HL-60/S4 treated with retinoic acid at 250 ng/mL for 4 days and 3 days (cell line): ENCODE measurements around the gene SNTG2.

Experiments used
- in situ Hi-C: fragments of 300-500 bp; cut with MboI; formaldehyde crosslinking; loops from 2 replicates; pipeline ENCODE4 v1.7.0; 2022; ENCODE audit warnings: low sequenced_read_pairs

SNTG2 gene

GRCh38 chr2:1306014-1306686 is 355.5 kb downstream of the SNTG2 start:
- in situ Hi-C loops = no loop called here

GRCh38 chr2:1306687-1307516 is 356.3 kb downstream of the SNTG2 start:
- in situ Hi-C loops = no loop called here

- in situ Hi-C loops = no loop called here
These were observed 357.0 kb downstream of the SNTG2 start for GRCh38 chr2:1307670-1308069.

- in situ Hi-C loops = no loop called here
These were observed 358.0 kb downstream of the SNTG2 start for GRCh38 chr2:1308678-1309077.

GRCh38 chr2:1309507-1309906 is 358.9 kb downstream of the SNTG2 start:
- in situ Hi-C loops = no loop called here

GRCh38 chr2:1310202-1310601 is 359.6 kb downstream of the SNTG2 start:
- in situ Hi-C loops = no loop called here

- in situ Hi-C loops = no loop called here
These were observed 360.2 kb downstream of the SNTG2 start for GRCh38 chr2:1310866-1311265.

- in situ Hi-C loops = no loop called here
These were observed 362.7 kb downstream of the SNTG2 start for GRCh38 chr2:1313240-1313924.

- in situ Hi-C loops = no loop called here
These were observed 363.6 kb downstream of the SNTG2 start for GRCh38 chr2:1314254-1314653.

GRCh38 chr2:1318366-1319009 is 367.8 kb downstream of the SNTG2 start:
- in situ Hi-C loops = no loop called here

GRCh38 chr2:1319393-1319792 is 368.7 kb downstream of the SNTG2 start:
- in situ Hi-C loops = no loop called here

- in situ Hi-C loops = no loop called here
These were observed 370.7 kb downstream of the SNTG2 start for GRCh38 chr2:1321321-1321720.

GRCh38 chr2:1324884-1325283 is 374.2 kb downstream of the SNTG2 start:
- in situ Hi-C loops = no loop called here

GRCh38 chr2:1328684-1329083 is 378.0 kb downstream of the SNTG2 start:
- in situ Hi-C loops = no loop called here

- in situ Hi-C loops = no loop called here
These were observed 388.9 kb downstream of the SNTG2 start for GRCh38 chr2:1339388-1340140.

GRCh38 chr2:1340141-1340512 is 389.5 kb downstream of the SNTG2 start:
- in situ Hi-C loops = no loop called here

GRCh38 chr2:1341404-1342120 is 390.9 kb downstream of the SNTG2 start:
- in situ Hi-C loops = no loop called here

GRCh38 chr2:1348789-1349188 is 398.1 kb downstream of the SNTG2 start:
- in situ Hi-C loops = no loop called here

GRCh38 chr2:1350111-1350510 is 399.5 kb downstream of the SNTG2 start:
- in situ Hi-C loops = no loop called here

GRCh38 chr2:1353124-1353523 is 402.5 kb downstream of the SNTG2 start:
- in situ Hi-C loops = no loop called here
